Measurements from ENCODE around the gene TEX264.
A peak's percentile ranks its signal among the peaks of the same experiment; 100 is the strongest.
"Not testable (repeated sequence)": the region's sequence is repeated elsewhere in the genome, so short reads cannot be mapped to it uniquely, and the experiment has no call there.

TEX264 gene

DNA sequence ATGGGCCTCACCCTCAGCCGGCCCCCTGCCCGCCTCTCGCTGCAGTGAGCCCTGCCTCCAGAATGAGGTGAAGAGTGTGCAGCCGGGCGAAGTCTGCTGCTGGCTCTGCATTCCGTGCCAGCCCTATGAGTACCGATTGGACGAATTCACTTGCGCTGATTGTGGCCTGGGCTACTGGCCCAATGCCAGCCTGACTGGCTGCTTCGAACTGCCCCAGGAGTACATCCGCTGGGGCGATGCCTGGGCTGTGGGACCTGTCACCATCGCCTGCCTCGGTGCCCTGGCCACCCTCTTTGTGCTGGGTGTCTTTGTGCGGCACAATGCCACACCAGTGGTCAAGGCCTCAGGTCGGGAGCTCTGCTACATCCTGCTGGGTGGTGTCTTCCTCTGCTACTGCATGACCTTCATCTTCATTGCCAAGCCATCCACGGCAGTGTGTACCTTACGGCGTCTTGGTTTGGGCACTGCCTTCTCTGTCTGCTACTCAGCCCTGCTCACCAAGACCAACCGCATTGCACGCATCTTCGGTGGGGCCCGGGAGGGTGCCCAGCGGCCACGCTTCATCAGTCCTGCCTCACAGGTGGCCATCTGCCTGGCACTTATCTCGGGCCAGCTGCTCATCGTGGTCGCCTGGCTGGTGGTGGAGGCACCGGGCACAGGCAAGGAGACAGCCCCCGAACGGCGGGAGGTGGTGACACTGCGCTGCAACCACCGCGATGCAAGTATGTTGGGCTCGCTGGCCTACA lies 44.4 kb downstream of the TEX264 start:
- no peak for DNase-seq (ENCODE audit: low read depth, low spot score)

DNA sequence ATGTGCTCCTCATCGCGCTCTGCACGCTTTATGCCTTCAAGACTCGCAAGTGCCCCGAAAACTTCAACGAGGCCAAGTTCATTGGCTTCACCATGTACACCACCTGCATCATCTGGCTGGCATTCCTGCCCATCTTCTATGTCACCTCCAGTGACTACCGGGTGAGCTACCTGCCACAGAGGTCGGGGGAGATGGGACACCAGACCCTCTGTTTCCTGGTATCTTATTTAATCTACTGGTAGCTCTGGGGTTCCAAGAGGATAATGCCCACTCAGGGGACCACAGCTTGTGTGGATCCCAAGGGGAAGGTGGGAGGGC lies 44.9 kb downstream of the TEX264 start:
- no peak for DNase-seq (ENCODE audit: low read depth, low spot score)

DNA sequence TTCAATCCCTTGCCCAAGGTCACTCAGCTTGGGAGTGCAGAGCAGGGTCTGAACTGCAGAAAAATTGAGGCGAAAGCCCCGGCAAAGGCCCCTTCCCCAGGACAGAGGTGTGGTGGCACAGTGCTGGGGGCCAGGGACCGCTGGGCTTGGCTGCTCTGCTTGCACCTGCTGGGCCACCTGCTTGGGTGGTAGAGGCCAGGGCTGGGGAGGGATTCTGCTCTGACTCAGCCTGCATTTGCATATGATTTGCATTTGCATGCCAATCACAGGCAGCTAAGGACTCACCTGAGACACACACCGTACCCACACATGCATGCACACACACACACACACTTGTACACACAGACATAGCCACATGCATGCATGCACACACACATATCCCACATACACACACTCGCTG lies 45.8 kb downstream of the TEX264 start:
- no peak for DNase-seq (ENCODE audit: low read depth, low spot score)

DNA sequence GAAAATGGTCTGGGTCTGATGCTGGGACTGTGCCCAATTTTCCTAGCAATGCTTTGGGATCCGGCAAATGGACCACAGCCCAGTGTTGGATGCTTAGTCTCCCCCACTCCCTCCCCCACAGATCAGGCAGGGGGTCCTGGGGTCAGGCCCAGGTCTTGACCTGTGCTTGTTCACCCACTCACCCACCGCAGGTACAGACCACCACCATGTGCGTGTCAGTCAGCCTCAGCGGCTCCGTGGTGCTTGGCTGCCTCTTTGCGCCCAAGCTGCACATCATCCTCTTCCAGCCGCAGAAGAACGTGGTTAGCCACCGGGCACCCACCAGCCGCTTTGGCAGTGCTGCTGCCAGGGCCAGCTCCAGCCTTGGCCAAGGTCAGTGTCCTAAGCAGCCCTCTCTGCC lies 46.4 kb downstream of the TEX264 start:
- no peak for DNase-seq (ENCODE audit: low read depth, low spot score)

DNA sequence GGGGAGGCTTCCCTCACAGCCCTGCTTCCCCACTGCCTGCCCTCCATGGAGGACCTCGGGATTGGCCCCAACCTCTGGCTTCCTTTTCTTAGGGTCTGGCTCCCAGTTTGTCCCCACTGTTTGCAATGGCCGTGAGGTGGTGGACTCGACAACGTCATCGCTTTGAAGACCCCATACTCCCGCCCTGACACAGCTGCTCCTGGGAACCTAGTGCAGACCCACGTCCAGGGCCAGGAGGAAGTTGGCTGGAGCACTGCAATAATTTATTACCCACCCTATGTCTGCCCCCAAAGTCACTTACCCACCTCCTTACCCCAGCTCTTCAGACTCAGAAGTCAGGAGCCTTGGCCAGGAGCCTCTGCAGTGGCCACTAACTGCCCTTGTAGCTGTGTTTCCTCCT lies 46.9 kb downstream of the TEX264 start:
- no peak for DNase-seq (ENCODE audit: low read depth, low spot score)

DNA sequence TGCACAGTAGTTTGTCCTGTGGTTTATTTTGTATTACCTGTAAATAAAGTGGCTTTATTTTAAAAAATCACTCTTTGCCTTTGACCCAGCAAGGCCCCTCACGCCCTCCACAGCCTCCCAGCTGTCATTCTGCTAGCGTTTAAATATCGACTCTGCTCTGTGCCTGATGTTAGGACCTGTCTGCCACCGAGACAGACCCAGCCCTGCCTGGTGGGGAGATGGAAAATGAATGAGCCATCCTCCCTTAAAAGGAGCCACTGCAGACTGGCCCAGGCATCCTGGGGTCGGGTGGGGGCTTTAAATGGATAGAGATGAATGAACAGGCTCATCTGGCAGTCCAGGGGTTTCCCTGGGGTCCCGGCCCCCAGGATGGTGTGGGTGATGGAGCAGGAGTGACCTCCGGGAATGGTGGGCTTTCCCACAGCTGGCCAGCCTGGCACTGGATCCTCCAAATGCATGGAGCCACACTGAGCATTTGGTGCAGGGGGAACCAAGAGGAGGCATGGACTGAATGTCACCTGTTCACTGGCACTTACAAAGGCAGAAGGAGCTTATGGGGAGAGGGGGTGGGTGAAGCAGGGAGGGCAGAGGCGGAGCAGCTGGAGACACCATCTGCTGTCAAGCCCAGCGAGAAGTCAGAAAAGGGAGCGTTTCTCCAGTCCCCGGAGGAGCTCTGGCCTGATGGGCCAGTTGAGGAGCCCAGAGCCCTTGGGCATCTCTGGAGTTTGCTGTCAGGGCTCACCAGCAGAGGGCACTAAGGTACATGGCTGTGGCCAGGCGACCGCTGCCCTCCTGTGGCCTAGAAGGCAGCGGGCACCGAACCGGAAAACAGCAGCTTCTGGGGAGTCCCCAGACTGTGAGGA lies 47.7 kb downstream of the TEX264 start:
- DNase-seq (ENCODE audit: low read depth, low spot score), result peak; percentile 91

DNA sequence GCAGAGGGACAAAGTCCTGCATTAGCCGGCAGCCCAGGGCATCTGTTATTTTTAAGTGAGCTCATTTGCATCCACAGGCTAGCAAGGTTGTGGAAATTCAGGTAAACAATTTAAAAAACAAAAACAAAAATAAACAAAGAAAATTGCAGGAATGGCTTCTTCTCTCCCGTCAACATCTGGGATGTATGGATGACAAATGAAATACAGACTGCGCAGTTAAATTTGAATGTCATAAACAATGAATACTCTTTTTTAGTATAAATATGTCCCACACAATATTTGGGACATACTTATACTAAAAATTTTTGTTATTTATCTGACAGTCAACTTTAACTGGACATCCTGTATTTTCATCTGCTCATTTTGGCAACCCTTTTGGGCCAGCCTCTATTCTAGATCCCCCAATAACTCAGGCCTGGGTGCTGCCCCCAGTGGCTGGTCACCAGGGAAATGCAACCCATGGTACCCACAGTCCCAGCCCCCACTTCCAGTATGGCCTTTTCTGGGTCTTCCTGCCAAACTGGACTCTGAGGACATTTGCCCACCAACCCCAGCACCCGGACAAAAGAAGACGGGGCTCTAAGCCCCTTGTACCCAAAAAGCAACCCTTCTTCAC lies 48.5 kb downstream of the TEX264 start:
- no peak for DNase-seq (ENCODE audit: low read depth, low spot score)

DNA sequence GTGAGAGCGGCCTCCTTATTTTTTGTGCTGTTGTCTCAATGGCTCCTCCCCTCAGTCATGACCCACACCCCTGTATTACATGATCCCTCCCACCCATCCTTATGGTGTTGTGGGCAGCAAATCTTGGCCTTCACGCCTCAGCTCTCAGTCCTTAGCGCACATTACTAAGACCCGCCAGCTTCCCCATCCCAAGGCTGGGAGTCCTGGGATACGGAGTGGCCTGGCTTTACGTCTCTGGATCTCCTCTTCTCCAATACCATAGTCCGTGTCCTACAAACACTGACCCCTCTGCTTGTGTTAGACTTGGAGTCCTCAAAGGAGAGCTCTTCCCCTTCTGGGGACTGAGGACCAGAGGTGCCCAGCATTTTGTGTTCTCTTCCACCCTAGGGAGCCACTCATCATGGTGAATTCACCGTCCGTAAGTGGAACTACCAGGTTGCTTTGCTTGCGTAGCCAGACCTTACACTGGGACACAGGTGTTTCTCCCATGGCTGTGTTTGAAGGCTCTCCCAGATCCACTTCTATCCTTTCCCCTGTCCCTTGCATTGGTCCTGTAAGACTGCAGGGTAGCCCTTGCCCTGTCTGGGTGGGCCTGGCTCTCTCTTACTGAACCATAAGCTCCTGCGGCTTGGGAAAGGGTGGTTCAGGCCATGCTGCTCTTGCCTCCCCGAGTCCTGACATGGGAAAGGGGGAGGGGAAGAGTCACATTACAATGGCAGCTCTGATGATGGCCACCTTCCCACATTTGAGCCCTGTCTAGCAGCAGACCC lies 49.4 kb downstream of the TEX264 start:
- DNase-seq (ENCODE audit: low read depth, low spot score), result no peak

DNA sequence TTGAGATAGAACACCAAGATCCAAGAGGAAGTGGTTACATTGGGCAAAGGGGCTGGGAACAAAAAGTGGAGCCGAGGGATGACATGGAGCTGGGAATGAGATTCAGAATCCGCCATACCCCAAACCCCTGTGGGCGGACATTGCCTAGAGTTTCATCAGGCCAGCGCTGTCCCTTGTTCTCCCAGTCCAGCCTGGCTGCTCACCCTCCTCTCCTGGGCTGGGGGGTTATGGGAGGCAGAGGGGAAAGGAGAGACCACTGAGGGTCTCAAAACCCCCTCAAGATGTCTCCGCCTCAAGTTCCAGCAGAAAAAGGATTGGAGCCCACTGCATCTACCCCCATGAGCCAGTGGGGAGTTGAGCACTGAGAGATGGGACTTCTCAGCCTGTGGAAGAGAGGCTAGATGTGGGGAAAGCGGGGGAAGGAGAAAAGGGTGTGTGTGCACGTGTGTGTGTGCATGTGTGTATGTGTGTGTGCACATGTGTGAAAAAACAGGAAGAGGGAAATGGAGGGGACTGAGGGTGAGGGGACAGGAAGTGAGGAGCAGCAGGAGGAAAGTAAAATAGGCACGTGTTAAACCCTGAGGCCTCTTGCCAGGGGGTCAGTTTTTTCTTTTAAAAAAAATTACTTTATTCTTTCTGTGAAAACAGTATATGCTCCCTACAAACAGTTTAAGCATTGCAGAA lies 50.2 kb downstream of the TEX264 start:
- no peak for DNase-seq (ENCODE audit: low read depth, low spot score)

DNA sequence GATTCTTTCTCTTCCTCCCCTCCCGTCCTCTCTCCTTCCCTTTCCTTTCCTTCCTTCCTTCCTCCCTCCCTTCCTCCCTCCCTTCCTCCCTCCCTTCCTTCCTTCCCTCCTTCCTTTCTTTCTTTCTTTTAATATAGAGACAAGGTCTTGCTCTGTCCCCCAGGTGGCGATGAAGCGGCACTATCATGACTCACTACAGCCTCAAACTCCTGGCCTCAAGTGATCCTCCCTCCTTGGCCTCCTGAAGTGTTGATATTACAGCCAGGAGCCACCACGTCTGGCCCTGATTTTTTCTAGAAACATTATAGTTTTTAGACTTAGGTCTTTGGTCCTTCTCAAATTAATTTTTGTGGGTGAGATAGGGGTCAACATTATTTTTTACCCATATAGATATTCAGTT lies 51.3 kb downstream of the TEX264 start:
- no peak for DNase-seq (ENCODE audit: low read depth, low spot score)

DNA sequence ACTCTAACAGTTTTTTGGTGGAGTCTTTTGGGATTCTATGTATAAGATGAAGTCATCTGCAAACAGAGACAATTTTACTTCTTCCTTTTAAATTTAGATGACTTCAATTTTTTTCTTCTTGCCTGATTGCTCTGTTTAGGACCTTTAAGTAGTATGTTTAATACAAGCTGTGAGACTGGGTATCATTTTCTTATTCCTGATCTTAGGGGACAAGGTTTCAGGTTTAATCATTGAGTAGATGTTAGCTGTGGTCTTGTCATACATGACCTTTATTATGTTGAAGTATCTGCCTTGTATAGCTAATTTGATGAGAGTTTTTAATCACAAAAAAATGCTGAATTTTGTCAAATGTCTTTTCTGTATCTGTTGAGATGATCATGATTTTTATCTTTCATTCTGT lies 56.4 kb downstream of the TEX264 start:
- no peak for DNase-seq (ENCODE audit: low read depth, low spot score)

DNA sequence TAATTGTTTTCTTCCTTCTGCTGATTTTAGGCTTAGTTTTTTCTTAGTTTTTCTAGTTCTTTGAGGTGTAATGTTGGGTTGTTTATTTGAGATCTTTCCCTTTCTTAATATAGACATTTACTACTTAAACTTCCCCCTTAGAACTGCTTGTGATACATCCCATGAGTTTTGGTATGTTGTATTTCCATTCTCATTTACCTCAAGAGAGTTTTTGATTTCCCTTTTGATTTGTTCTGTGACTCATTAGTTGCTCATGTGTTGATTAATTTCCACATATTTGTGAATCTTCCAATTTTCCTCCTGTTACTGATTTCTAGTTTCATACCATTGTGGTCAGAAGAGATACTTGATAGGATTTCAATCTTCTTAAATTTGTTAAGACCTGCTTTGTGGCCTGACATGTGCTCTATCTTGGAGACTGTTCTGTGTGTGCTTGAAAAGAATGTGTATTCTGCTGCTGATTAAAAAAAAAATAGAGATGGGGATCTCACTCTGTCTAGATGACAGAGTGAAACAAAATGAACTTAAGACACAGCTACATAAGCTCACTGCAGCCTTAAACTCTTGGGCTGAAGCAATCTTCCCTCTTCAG lies 58.1 kb downstream of the TEX264 start:
- no peak for DNase-seq (ENCODE audit: low read depth, low spot score)

DNA sequence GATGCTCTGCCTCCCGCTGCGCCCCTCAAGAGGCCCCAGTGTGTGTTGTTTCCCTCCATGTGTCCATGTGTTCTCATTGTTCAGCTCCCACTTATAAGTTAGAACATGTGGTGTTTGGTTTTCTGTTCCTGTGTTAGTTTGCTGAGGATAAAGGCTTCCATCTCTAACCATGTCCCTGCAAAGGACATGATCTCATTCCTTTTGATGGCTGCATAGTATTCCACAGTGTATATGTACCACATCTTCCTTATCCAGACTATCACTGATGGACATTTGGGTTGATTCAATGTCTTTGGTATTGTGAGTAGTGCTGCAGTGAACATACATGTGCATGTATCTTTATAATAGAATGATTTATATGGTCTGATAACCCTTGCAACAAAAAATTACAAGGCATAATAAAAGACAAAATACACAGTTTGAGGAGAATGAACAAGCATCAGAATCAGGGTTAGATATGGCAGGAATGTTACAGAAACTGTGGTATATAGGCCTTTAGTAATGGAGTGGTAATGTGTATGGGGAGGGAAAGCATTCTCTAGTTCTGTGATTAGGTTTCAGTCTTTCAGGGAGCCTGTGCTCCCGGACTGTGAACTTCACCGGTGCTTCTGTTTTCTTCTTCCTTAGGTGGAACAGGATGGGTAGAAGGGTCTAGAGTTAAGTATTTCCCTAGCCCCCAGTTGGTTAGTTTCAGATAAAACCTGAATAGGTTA lies 63.0 kb downstream of the TEX264 start:
- no peak for DNase-seq (ENCODE audit: low read depth, low spot score)

DNA sequence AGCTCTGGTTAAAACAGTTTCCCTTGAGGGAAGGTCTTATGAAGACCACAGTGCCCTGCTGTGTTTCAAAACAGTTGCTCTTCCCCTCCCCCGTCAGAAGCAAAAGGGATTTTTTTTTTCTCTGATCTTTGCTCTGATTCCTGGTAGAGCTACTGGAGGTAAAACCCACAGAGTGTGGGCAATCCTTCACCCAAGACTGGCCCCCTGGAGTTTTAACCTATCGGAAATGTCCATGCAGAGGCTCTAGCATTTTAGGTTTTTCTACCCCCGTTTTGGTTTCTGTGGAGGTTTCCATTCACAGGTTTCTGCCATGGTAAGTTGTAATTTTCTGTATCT lies 63.5 kb downstream of the TEX264 start:
- DNase-seq (ENCODE audit: low read depth, low spot score), result peak; percentile 42

DNA sequence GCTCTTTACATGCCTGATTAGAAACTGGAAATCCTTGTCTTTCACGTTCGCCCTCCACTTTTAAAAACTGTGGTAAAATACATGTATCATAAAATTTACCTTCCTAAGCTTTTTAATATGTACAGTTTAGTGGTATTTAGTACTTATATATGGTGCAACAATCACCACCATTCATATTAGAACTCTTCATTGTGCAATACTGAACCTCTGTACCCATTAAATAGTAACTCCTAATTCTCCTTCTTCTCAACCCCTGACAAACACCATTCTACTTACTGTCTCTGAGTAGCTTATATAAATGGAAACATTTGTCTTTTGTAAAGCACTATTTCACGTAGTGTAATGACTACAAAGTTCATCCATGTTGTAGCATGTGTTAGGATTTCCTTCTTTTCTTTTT lies 64.0 kb downstream of the TEX264 start:
- DNase-seq (ENCODE audit: low read depth, low spot score), result no peak

DNA sequence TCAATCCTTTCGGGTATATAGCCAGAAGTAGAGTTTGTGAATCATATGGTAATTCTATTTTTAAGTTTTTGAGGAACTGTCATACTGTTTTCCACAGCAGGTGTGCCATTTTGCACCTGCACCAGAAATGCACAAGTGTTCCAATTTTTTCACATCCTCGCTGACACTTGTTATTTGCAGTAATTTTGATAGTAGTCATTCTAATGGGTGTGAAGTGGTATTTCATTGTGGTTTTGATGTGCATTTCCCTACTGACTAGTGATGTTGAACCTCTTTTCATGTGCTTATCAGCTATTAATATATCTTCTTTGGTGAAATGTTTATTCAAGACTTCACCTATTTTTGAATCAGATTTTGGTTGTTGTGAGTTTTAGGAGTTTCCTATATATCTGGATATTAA lies 64.9 kb downstream of the TEX264 start:
- no peak for DNase-seq (ENCODE audit: low read depth, low spot score)

DNA sequence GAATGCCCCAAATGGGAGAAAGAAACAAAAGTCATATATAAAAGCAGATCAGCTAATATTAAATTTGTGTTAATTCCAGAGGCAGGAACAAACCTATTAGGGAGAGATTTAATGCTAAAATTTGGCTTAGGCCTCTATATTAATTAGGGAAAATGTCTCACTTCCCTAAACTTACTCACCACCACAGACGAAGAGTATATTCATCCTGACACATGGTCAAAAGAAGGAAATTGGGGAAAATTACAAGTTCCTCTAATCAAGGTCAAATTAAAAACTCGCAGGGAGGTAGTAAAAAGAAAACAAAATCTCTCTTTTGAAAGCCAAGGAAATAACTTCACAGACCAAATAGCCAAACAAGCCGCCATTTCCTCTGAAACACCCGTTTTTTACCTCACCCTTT lies 68.1 kb downstream of the TEX264 start:
- no peak for DNase-seq (ENCODE audit: low read depth, low spot score)

DNA sequence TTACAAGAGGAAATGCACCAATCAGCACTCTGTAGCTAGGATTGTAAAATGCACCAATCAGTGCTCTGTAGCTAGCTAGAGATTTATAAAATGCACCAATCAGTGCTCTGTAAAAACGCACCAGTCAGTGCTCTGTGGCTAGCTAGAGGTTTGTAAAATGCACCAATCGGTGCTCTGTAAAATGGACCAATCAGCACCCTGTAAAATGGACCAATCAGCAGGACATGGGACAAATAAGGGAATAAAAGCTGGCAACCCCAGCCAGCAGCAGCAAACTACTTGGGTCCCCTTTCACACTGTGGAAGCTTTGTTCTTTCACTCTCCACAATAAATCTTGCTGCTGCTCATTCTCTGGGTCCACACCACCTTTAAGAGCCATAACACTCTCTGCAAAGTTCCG lies 71.3 kb downstream of the TEX264 start:
- DNase-seq (ENCODE audit: low read depth, low spot score), result not testable (repeated sequence)

DNA sequence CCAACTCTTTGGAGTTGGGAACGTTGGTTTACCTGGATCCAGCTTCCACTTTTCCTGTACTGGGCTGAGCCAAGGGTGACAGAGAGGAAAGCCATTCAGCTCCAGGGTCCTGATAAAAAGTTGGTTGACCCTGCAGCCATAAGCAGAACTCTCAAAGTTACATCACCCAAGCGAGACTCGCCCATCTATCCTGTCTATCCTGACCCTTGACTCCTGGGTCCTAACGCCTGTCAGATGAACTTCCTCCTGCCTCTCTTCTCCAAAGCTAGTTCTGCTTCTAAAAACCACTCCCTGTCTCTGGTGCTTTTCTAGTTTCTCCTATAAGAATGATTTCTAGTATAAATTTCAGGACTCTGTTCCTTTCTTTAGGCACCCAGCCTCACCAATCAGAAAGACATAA lies 71.9 kb downstream of the TEX264 start:
- DNase-seq (ENCODE audit: low read depth, low spot score), result not testable (repeated sequence)

DNA sequence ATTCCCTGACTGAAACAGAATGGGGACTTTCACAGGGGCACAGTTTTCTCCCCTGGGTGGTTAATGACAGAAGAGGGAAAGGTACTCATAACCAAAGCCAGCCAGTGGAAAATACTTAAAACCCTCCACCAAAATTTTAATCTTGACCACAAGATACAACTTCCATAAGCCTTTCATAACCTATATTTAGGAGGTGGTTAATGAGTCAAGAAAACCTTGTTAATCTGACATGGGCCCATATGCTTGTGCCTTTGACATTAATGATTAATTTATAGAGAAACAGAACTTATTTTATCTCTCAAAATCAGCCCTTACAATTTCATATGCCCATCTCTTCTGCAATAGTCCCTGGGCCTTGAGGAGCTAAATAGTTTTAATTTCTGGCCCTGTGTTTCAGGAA lies 76.8 kb downstream of the TEX264 start:
- no peak for DNase-seq (ENCODE audit: low read depth, low spot score)

DNA sequence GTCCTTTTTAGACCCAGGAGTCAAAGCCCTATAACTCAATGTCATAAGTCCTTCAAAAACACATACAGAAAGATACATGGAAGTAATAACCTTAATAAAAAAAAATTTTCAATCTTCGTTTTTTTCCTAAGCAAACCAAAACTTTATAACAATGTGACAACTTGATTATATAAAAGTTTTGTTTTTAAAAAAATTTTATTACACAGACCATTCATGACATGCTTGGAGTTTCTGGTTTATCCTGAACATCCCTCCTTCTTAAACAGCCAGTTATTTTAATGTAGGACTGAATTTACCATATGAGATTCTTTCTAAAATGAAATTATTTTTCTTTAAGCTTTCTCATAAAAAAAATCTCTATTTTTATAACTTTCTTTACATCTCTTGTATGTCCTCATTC lies 77.3 kb downstream of the TEX264 start:
- DNase-seq (ENCODE audit: low read depth, low spot score), result no peak
